Measurements from ENCODE around the gene CATSPERD. TPM values are rescaled to one million over a fixed set of nuclear protein-coding genes. Genes with fewer than 3 reads are reported as not detected.

Gene CATSPERD
- polyA plus RNA-seq, 1 donor (not counting 4 experiments of a cell fraction or from before 2014, with no cell fraction given): not detected

- FAIRE-seq: no peak
- no peak overlapping the region for H3K27ac ChIP-seq (ENCODE audit: control insufficient read depth, insufficient read depth, low read length)
- no peak for TF ChIP-seq CTCF (optimal IDR thresholded peaks at IDR 0.05 in 1 of 3, IDR thresholded peaks at IDR 0.05 in 1 of 3, conservative IDR thresholded peaks at IDR 0.05 in 1 of 3; ENCODE audit: extremely low read depth in 1 of 3, insufficient read depth in 2 of 3, low read length in 3 of 3)
- no peak for TF ChIP-seq EZH2 (IDR thresholded peaks at IDR 0.05; ENCODE audit: low read length)
- H3K9me1 ChIP-seq (ENCODE audit: control insufficient read depth, extremely low read depth, insufficient read depth, low read length): no peaks in the 10 kb centered on the region
- H4K20me1 ChIP-seq (ENCODE audit: control insufficient read depth, extremely low read depth, insufficient read depth, low read length): no peaks in the 10 kb centered on the region
- no peak overlapping the region for H3K9ac ChIP-seq (ENCODE audit: control insufficient read depth, extremely low read depth, insufficient read depth, low read length)
- no peak overlapping the region for H3K4me3 ChIP-seq (ENCODE audit: control insufficient read depth in 2 of 3, extremely low read depth in 1 of 3, insufficient read depth in 2 of 3, low read depth in 1 of 3, low read length in 3 of 3)
- no peaks in the 10 kb centered on the region for H3K27me3 ChIP-seq (ENCODE audit: control insufficient read depth, extremely low read depth, insufficient read depth, low read length)
- no peak overlapping the region for H2AFZ ChIP-seq (ENCODE audit: control insufficient read depth, low read length)
- DNase-seq (ENCODE audit: low read depth, low spot score): no peak
- H3K36me3 ChIP-seq (ENCODE audit: control insufficient read depth in 2 of 2, extremely low read depth in 1 of 2, insufficient read depth in 2 of 2, low read length in 2 of 2): peaks cover 4 to 8% of the 10 kb centered on the region in 2 experiments
- dilution Hi-C loops (cut with MboI; ENCODE audit: extremely low pct_ligation_motif_present, low sequenced_read_pairs): no loop called here
- H3K4me1 ChIP-seq (ENCODE audit: control insufficient read depth, extremely low read depth, insufficient read depth, low read length): peaks cover 15% of the 10 kb centered on the region
- H3K4me2 ChIP-seq (ENCODE audit: control insufficient read depth, extremely low read depth, insufficient read depth, low read depth, low read length): no peak overlapping the region
- no peaks in the 10 kb centered on the region for H3K9me3 ChIP-seq (ENCODE audit: control insufficient read depth, low read depth, low read length)
- H3K79me2 ChIP-seq (ENCODE audit: control insufficient read depth, insufficient read depth, low read length): peaks cover 10% of the 10 kb centered on the region
Observed at GRCh38 chr19:5677580-5677979, 42.9 kb upstream of the CATSPERD start.

GRCh38 chr19:5678071-5678718 is 42.2 kb upstream of the CATSPERD start:
- Histone ChIP-seq H4K20me1 (ENCODE audit: control insufficient read depth, extremely low read depth, insufficient read depth, low read length) (no peaks in the 10 kb centered on the region), H3K4me2 (ENCODE audit: control insufficient read depth, extremely low read depth, insufficient read depth, low read depth, low read length) (no peak overlapping the region), H3K4me1 (ENCODE audit: control insufficient read depth, extremely low read depth, insufficient read depth, low read length) (peaks cover 18% of the 10 kb centered on the region), H3K9ac (ENCODE audit: control insufficient read depth, extremely low read depth, insufficient read depth, low read length) (no peak overlapping the region), H3K79me2 (ENCODE audit: control insufficient read depth, insufficient read depth, low read length) (peaks cover 10% of the 10 kb centered on the region), H3K4me3 (ENCODE audit: control insufficient read depth in 2 of 3, extremely low read depth in 1 of 3, insufficient read depth in 2 of 3, low read depth in 1 of 3, low read length in 3 of 3) (no peak overlapping the region), H3K27me3 (ENCODE audit: control insufficient read depth, extremely low read depth, insufficient read depth, low read length) (no peaks in the 10 kb centered on the region), H3K9me3 (ENCODE audit: control insufficient read depth, low read depth, low read length) (no peaks in the 10 kb centered on the region), H3K9me1 (ENCODE audit: control insufficient read depth, extremely low read depth, insufficient read depth, low read length) (no peaks in the 10 kb centered on the region), H2AFZ (ENCODE audit: control insufficient read depth, low read length) (no peak overlapping the region), H3K27ac (ENCODE audit: control insufficient read depth, insufficient read depth, low read length) (no peak overlapping the region), H3K36me3 (ENCODE audit: control insufficient read depth in 2 of 2, extremely low read depth in 1 of 2, insufficient read depth in 2 of 2, low read length in 2 of 2) (peaks cover 4 to 8% of the 10 kb centered on the region in 2 experiments)
- dilution Hi-C loops (cut with MboI; ENCODE audit: extremely low pct_ligation_motif_present, low sequenced_read_pairs): no loop called here
- DNase-seq (ENCODE audit: low read depth, low spot score) (no peak), FAIRE-seq (no peak)
- TF ChIP-seq EZH2 (IDR thresholded peaks at IDR 0.05; ENCODE audit: low read length): no peak
- no peak for TF ChIP-seq CTCF (optimal IDR thresholded peaks at IDR 0.05 in 1 of 3, IDR thresholded peaks at IDR 0.05 in 1 of 3, conservative IDR thresholded peaks at IDR 0.05 in 1 of 3; ENCODE audit: extremely low read depth in 1 of 3, insufficient read depth in 2 of 3, low read length in 3 of 3)
